Measurements from ENCODE around the gene TMEM94. TPM values are rescaled to one million over a fixed set of nuclear protein-coding genes. Genes with fewer than 3 reads are reported as not detected.
A peak's percentile ranks its signal among the peaks of the same experiment; 100 is the strongest.

TMEM94 gene
- total and polyA plus RNA-seq, 2 of the 8 experiments (the other 6 are each of a cell fraction or from before 2014, with no cell fraction given): 54.8 to 69.9 TPM

DNA sequence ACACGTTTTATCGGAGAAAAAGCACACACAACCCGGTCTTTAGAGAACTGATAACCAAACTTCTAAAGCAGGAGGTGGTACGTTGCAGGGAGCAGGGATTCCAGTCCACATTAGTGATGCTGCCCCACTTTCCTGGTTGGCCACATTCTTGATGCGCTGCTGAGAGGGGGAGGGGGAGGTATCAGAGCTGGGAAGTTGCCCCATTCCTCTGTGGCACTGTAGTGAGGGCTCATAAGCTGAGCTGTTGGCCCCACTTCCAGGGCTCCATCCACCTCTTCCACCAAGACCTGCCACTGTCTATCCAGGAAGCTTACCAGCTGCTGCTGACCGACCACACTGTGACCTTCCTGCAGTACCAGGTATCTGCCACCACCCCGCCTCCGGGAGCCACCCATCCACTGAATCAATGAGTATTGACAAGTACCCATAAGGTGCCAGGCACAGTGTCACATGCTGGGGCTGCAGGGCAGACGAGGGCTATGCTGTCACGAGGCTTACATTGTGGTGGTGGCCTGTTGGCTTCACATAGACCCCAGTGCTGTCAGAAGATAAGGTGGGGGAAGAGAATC is 60.9 kb downstream of the TMEM94 start (continued):
- TF ChIP-seq EP300 (IDR thresholded peaks at IDR 0.05; ENCODE audit: borderline replicate concordance in 1 of 2, low read depth in 2 of 2, low read length in 2 of 2) (no peak), RBBP5 (IDR thresholded peaks at IDR 0.05; ENCODE audit: borderline replicate concordance, low read depth, low read length) (no peak), SP1 (IDR thresholded peaks at IDR 0.05; ENCODE audit: low read depth, low read length) (no peak), TAF1 (IDR thresholded peaks at IDR 0.05; ENCODE audit: low read depth, low read length) (0 out of 2 replicates have a peak, but pooled peaks have one; percentile 19), POLR2AphosphoS5 (IDR thresholded peaks at IDR 0.05; ENCODE audit: low read depth, low read length) (no peak), POLR2A (IDR thresholded peaks at IDR 0.05; ENCODE audit: control extremely low read depth in 1 of 2, low read depth in 2 of 2, low read length in 2 of 2) (no peak), TEAD4 (IDR thresholded peaks at IDR 0.05; ENCODE audit: low read depth, low read length) (0 out of 2 replicates have a peak, but pooled peaks have one; percentile 16), GABPA (IDR thresholded peaks at IDR 0.05; ENCODE audit: borderline replicate concordance, insufficient read depth, low read length) (no peak)

Data from H1 (cell line).